Body of pancreas (tissue), 4 donors: ENCODE measurements around the gene NHERF2. TPM values are rescaled to one million over a fixed set of nuclear protein-coding genes. Genes with fewer than 3 reads are reported as not detected.

Experiments
- ATAC-seq: fragments of 150-250 bp; one replicate; pipeline ENCODE4 v1.9.1; 2016
- DNase-seq, 4 donors: peaks; one replicate each; pipeline ENCODE4 v3.0.0-alpha.2; 2019
- H3K27ac ChIP-seq, 4 donors: fragments of 200-600 bp; sonication (generic); 1 replicate in 3 of 4; 2 replicates in 1 of 4; pipeline versions ENCODE4 v1.5.1 to v1.6.1; 2016 to 2019; ENCODE audit warnings: mild to moderate bottlenecking in 1 of 4, mixed read lengths in 1 of 4, moderate library complexity in 1 of 4
- H3K27me3 ChIP-seq, 2 donors: fragments of 200-600 bp; sonication (generic); one replicate each; pipeline ENCODE4 v1.6.0; 2016; ENCODE audit warnings: mild to moderate bottlenecking in 1 of 2
- H3K36me3 ChIP-seq, 2 donors: fragments of 200-600 bp; sonication (generic); replicated peaks in 1 of 2; 2 replicates each; pipeline ENCODE4 v1.5.1; 2016; ENCODE audit warnings: low read depth in 2 of 2; ENCODE audit not compliant: insufficient read depth in 1 of 2
- H3K4me1 ChIP-seq: fragments of 200-600 bp; sonication (generic); one replicate; pipeline ENCODE4 v1.6.0; 2016
- H3K4me3 ChIP-seq, 2 donors: fragments of 200-600 bp; sonication (generic); 1 replicate in 1 of 2; 2 replicates in 1 of 2; pipeline ENCODE4 v1.5.1; 2016 to 2019
- H3K9me3 ChIP-seq, 3 donors: fragments of 200-600 bp; sonication (generic); 1 replicate in 2 of 3; 2 replicates in 1 of 3; pipeline ENCODE4 v1.5.1; 2016
- CTCF ChIP-seq, 7 experiments: fragments of 450-650 bp in 4 of 7; fragments of 200-600 bp in 3 of 7; sonication (generic) in 3 of 7; IDR thresholded peaks; one replicate each; pipeline ENCODE4 v1.5.1; 2016 to 2019; ENCODE audit warnings: antibody characterized with exemption in 7 of 7
- POLR2A ChIP-seq, 3 donors: fragments of 450-650 bp; IDR thresholded peaks; one replicate each; pipeline ENCODE4 v1.6.1; 2016; ENCODE audit warnings: antibody characterized with exemption in 3 of 3, mild to moderate bottlenecking in 2 of 3
- WGBS, 2 donors: methylation state at CpG; one replicate each; pipeline ENCODE4 v1.1.5; 2017; 5-methylcytosine and 5-hydroxymethylcytosine counted together
- intact Hi-C: fragments of 100-400 bp; cut with DNase I; formaldehyde crosslinking; loops from one replicate; pipeline ENCODE4 v1.15.1; 2023
- total RNA-seq, 2 donors: library from RNA; depleted of rRNA; stranded (reverse); fragments of >200 nt; gene quantifications; one replicate each; pipeline ENCODE4 v1.1.0, GENCODE V29; 2016

NHERF2 gene
- total RNA-seq, 2 donors from 2014 or later: 32.7 to 87.3 TPM

GRCh38 chr16:2074071-2074470, 47.4 kb downstream of the NHERF2 start:
- no peaks in the 10 kb centered on the region for H3K9me3 ChIP-seq
- no peak overlapping the region for H3K4me3 ChIP-seq
- intact Hi-C loops: no loop called here
- DNase-seq (no peak), ATAC-seq (no peak)
- TF ChIP-seq POLR2A (IDR thresholded peaks at IDR 0.05) (no peak), CTCF (IDR thresholded peaks at IDR 0.05) (no peak)
- H3K27ac ChIP-seq: no peak overlapping the region
- no peaks in the 10 kb centered on the region for H3K4me1 ChIP-seq
- no peaks in the 10 kb centered on the region for H3K27me3 ChIP-seq
- H3K36me3 ChIP-seq: peaks cover 14% of the 10 kb centered on the region in 2 donors
- 97% methylated on average over 15 of the region's 20 CpGs; no CpG with 5 or more reads in 1 of the 2 donors for WGBS, 2 donors

GRCh38 chr16:2075631-2076030, 48.9 kb downstream of the NHERF2 start:
- ATAC-seq (no peak), DNase-seq (no peak)
- no peaks in the 10 kb centered on the region for H3K4me1 ChIP-seq
- no peaks in the 10 kb centered on the region for H3K9me3 ChIP-seq
- H3K27ac ChIP-seq: no peak overlapping the region
- intact Hi-C loops: no loop called here
- TF ChIP-seq POLR2A (IDR thresholded peaks at IDR 0.05) (no peak), CTCF (IDR thresholded peaks at IDR 0.05) (no peak)
- WGBS, 2 donors: 95% methylated on average over 15 of the region's 24 CpGs
- H3K36me3 ChIP-seq: peaks cover 14% of the 10 kb centered on the region in 2 donors
- no peaks in the 10 kb centered on the region for H3K27me3 ChIP-seq
- no peak overlapping the region for H3K4me3 ChIP-seq

GRCh38 chr16:2076072-2076865, 49.6 kb downstream of the NHERF2 start:
- TF ChIP-seq CTCF (IDR thresholded peaks at IDR 0.05) (no peak), POLR2A (IDR thresholded peaks at IDR 0.05) (no peak)
- ATAC-seq (no peak), DNase-seq (no peak)
- H3K9me3 ChIP-seq: no peaks in the 10 kb centered on the region
- H3K4me1 ChIP-seq: no peaks in the 10 kb centered on the region
- peaks cover 14% of the 10 kb centered on the region in 2 donors for H3K36me3 ChIP-seq
- H3K27me3 ChIP-seq: no peaks in the 10 kb centered on the region
- 90 to 96% methylated on average over 16 to 24 of the region's 28 CpGs for WGBS, 2 donors
- no peak overlapping the region for H3K4me3 ChIP-seq
- no peak overlapping the region for H3K27ac ChIP-seq
- intact Hi-C loops: no loop called here

GRCh38 chr16:2077016-2077415, 50.3 kb downstream of the NHERF2 start:
- intact Hi-C loops: no loop called here
- Histone ChIP-seq H3K4me3 (no peak overlapping the region), H3K4me1 (peaks cover 5% of the 10 kb centered on the region), H3K36me3 (peaks cover 14% of the 10 kb centered on the region in 2 donors), H3K9me3 (no peaks in the 10 kb centered on the region), H3K27ac (no peak overlapping the region), H3K27me3 (no peaks in the 10 kb centered on the region)
- DNase-seq (no peak), ATAC-seq (no peak)
- WGBS, 2 donors: 87% methylated on average over 17 of the region's 17 CpGs
- TF ChIP-seq CTCF (IDR thresholded peaks at IDR 0.05) (no peak), POLR2A (IDR thresholded peaks at IDR 0.05) (no peak)

- no peak overlapping the region for H3K4me3 ChIP-seq
- intact Hi-C loops: no loop called here
Observed at GRCh38 chr16:2077696-2078095, 51.0 kb downstream of the NHERF2 start.

More at GRCh38 chr16:2077696-2078095, 51.0 kb downstream of the NHERF2 start:
- DNase-seq (no peak), ATAC-seq (no peak)
- no peak for TF ChIP-seq CTCF (IDR thresholded peaks at IDR 0.05)
- TF ChIP-seq POLR2A (IDR thresholded peaks at IDR 0.05): no peak
- 91 to 95% methylated on average over 17 to 19 of the region's 21 CpGs for WGBS, 2 donors
- Histone ChIP-seq H3K9me3 (no peaks in the 10 kb centered on the region), H3K36me3 (peaks cover 14% of the 10 kb centered on the region in 2 donors), H3K4me1 (peaks cover 12% of the 10 kb centered on the region), H3K27me3 (no peaks in the 10 kb centered on the region), H3K27ac (no peak overlapping the region)
